Esophagus muscularis mucosa (tissue), 4 donors: ENCODE data around the gene CHRNA1. TPM values are rescaled to one million over a fixed set of nuclear protein-coding genes. Genes with fewer than 3 reads are reported as not detected.
A peak's percentile ranks its signal among the peaks of the same experiment; 100 is the strongest.

Experiments used
- DNase-seq: peaks from one replicate; pipeline ENCODE4 v3.0.0-alpha.2; 2017; ENCODE audit errors: extremely low spot score
- H3K27ac ChIP-seq, 4 donors: fragments of 200-600 bp; sonication (generic); replicated peaks in 1 of 4; 1 replicate in 3 of 4; 2 replicates in 1 of 4; pipeline ENCODE4 v1.5.1; 2016 to 2019; ENCODE audit warnings: mild to moderate bottlenecking in 1 of 4
- H3K27me3 ChIP-seq, 4 donors: fragments of 200-600 bp; sonication (generic); one replicate each; pipeline versions ENCODE4 v1.5.1 to v1.6.0; 2016 to 2019
- H3K36me3 ChIP-seq, 4 donors: fragments of 200-600 bp; sonication (generic); one replicate each; pipeline ENCODE4 v1.5.1; 2016 to 2019
- H3K4me1 ChIP-seq, 4 donors: fragments of 200-600 bp; sonication (generic); one replicate each; pipeline ENCODE4 v1.5.1; 2016 to 2019
- H3K4me3 ChIP-seq, 4 donors: fragments of 200-600 bp; sonication (generic); 1 replicate in 2 of 4; 2 replicates in 2 of 4; pipeline ENCODE4 v1.5.1; 2016 to 2019; ENCODE audit warnings: mild to moderate bottlenecking in 4 of 4, moderate library complexity in 1 of 4
- H3K9me3 ChIP-seq, 4 donors: fragments of 200-600 bp; sonication (generic); 1 replicate in 3 of 4; 2 replicates in 1 of 4; pipeline ENCODE4 v1.5.1; 2016 to 2019
- CTCF ChIP-seq, 3 experiments: fragments of 200-600 bp in 2 of 3; fragments of 450-650 bp in 1 of 3; sonication (generic) in 2 of 3; IDR thresholded peaks; one replicate each; pipeline ENCODE4 v1.5.1; 2017 to 2019; ENCODE audit warnings: antibody characterized with exemption in 3 of 3, mild to moderate bottlenecking in 2 of 3, moderate library complexity in 1 of 3
- EP300 ChIP-seq: sonication (generic); formaldehyde crosslinking; IDR thresholded peaks from one replicate; pipeline ENCODE4 v1.6.1; 2017; ENCODE audit warnings: antibody characterized with exemption
- POLR2A ChIP-seq: fragments of 450-650 bp; IDR thresholded peaks from one replicate; pipeline ENCODE4 v1.6.1; 2017; ENCODE audit warnings: antibody characterized with exemption, moderate library complexity, mild to moderate bottlenecking, low read depth
- POLR2AphosphoS5 ChIP-seq, 2 donors: sonication (generic); formaldehyde crosslinking; IDR thresholded peaks; one replicate each; pipeline ENCODE4 v1.6.1; 2017; ENCODE audit warnings: antibody characterized with exemption in 2 of 2
- whole genome bisulfite sequencing: methylation state at CpG from one replicate; pipeline ENCODE4 v1.1.5; 2018; 5-methylcytosine and 5-hydroxymethylcytosine counted together
- intact Hi-C: fragments of 100-400 bp; cut with DNase I; formaldehyde crosslinking; loops from one replicate; pipeline ENCODE4 v1.15.1; 2023
- total RNA-seq, 4 donors: library from RNA; depleted of rRNA; stranded (reverse); fragments of >200 nt; gene quantifications; one replicate each; pipeline versions ENCODE4 v1.1.0 to v1.2.1, GENCODE V29; 2016

The CHRNA1 gene
- total RNA-seq, 4 donors from 2014 or later, result not detected

- 80% methylated on average over 4 of the region's 4 CpGs for WGBS
- H3K36me3 ChIP-seq, result no peaks in the 10 kb centered on the region
- intact Hi-C loops, result no loop called here
These were observed 10.6 kb upstream of the CHRNA1 start for GRCh38 chr2:174774886-174775285.

GRCh38 chr2:174773215-174773614 lies 8.9 kb upstream of the CHRNA1 start:
- no peaks in the 10 kb centered on the region for H3K36me3 ChIP-seq
- TF ChIP-seq CTCF (IDR thresholded peaks at IDR 0.05), result no peak
- no peaks in the 10 kb centered on the region for H3K27me3 ChIP-seq
- WGBS, result 29% methylated on average over 2 of the region's 2 CpGs
- no peak overlapping the region for H3K4me3 ChIP-seq
- no peak for DNase-seq
- peak overlapping the region; percentile 16 to 62 (median 57) for H3K27ac ChIP-seq
- H3K9me3 ChIP-seq, result no peaks in the 10 kb centered on the region
- intact Hi-C loops, result no loop called here
- peaks cover 7 to 45% (median 34%) of the 10 kb centered on the region in 4 donors for H3K4me1 ChIP-seq

More at GRCh38 chr2:174774886-174775285, 10.6 kb upstream of the CHRNA1 start:
- no peak for DNase-seq
- H3K27me3 ChIP-seq, result no peaks in the 10 kb centered on the region
- H3K9me3 ChIP-seq, result no peaks in the 10 kb centered on the region
- no peak overlapping the region for H3K4me3 ChIP-seq
- no peak overlapping the region for H3K27ac ChIP-seq
- TF ChIP-seq POLR2A, result no peak
- no peak for TF ChIP-seq CTCF (IDR thresholded peaks at IDR 0.05)
- TF ChIP-seq EP300, result no peak
- no peak for TF ChIP-seq POLR2AphosphoS5 (IDR thresholded peaks at IDR 0.05)
- peaks cover 7 to 55% (median 42%) of the 10 kb centered on the region in 4 donors for H3K4me1 ChIP-seq

- DNase-seq, result no peak
- TF ChIP-seq POLR2AphosphoS5 (IDR thresholded peaks at IDR 0.05) (no peak), POLR2A (no peak), CTCF (IDR thresholded peaks at IDR 0.05) (no peak), EP300 (no peak)
- 65% methylated on average over 5 of the region's 5 CpGs for WGBS
- H3K4me3 ChIP-seq, result no peak overlapping the region
- H3K27ac ChIP-seq, result peak overlapping the region; percentile 16 to 62 (median 57)
- H3K27me3 ChIP-seq, result no peaks in the 10 kb centered on the region
- no peaks in the 10 kb centered on the region for H3K36me3 ChIP-seq
- H3K9me3 ChIP-seq, result no peaks in the 10 kb centered on the region
- intact Hi-C loops, result no loop called here
- peaks cover 7 to 37% (median 28%) of the 10 kb centered on the region in 4 donors for H3K4me1 ChIP-seq
These were observed 8.2 kb upstream of the CHRNA1 start for GRCh38 chr2:174772472-174772801.

GRCh38 chr2:174771631-174772471 lies 7.6 kb upstream of the CHRNA1 start:
- intact Hi-C loops, result loop anchor here (2.0 kb wide), 1 partner anchor 219 kb away; no protein-coding TSS in a partner anchor
- Histone ChIP-seq H3K27ac (peak overlapping the region; percentile 16 to 62 (median 55)), H3K27me3 (no peaks in the 10 kb centered on the region), H3K9me3 (no peaks in the 10 kb centered on the region), H3K4me1 (peaks cover 7 to 32% (median 25%) of the 10 kb centered on the region in 4 donors), H3K36me3 (no peaks in the 10 kb centered on the region), H3K4me3 (no peak overlapping the region)
- 50% methylated on average over 10 of the region's 14 CpGs for WGBS
- peak; percentile 95 for DNase-seq
- TF ChIP-seq POLR2AphosphoS5 (IDR thresholded peaks at IDR 0.05) (peak in 1 of 2 donors; percentile 30), CTCF (IDR thresholded peaks at IDR 0.05) (peak; percentile 83 to 90 (median 87)), POLR2A (no peak), EP300 (no peak)
